Activated naive CD4-positive, alpha-beta T cell treated with anti-CD3 and anti-CD28 coated beads, Interleukin-2, amount 10 ng/mL, durations not matched to agents 7 days and 5 days (primary cell): ENCODE measurements around the gene CENPK.
"Not testable (repeated sequence)": the region's sequence is repeated elsewhere in the genome, so short reads cannot be mapped to it uniquely, and the experiment has no call there.

Source experiments
- CTCF ChIA-PET: fragments of 350-600 bp; sonication (Branson Sonifier 250); formaldehyde crosslinking; loops from one replicate; lab custom pipeline; 2021; ENCODE audit warnings: antibody characterized with exemption; lab: Charles Lee
- DNase-seq: peaks from one replicate; pipeline ENCODE4 v3.0.0-alpha.2; 2020
- H3K27ac Mint-ChIP-seq: one replicate; pipeline ENCODE4 v1.8.0; 2021; ENCODE audit warnings: mild to moderate bottlenecking, moderate library complexity, mixed read lengths
- H3K27me3 Mint-ChIP-seq: one replicate; pipeline ENCODE4 v1.8.0; 2021; ENCODE audit warnings: mild to moderate bottlenecking, mixed read lengths
- H3K36me3 Mint-ChIP-seq: one replicate; pipeline ENCODE4 v1.8.0; 2021; ENCODE audit warnings: mixed read lengths
- H3K4me1 Mint-ChIP-seq: one replicate; pipeline ENCODE4 v1.8.0; 2021; ENCODE audit warnings: mixed read lengths
- H3K4me3 Mint-ChIP-seq: one replicate; pipeline ENCODE4 v1.8.0; 2021; ENCODE audit warnings: mild to moderate bottlenecking, moderate library complexity, mixed read lengths
- H3K9me3 Mint-ChIP-seq: one replicate; pipeline ENCODE4 v1.8.0; 2021; ENCODE audit warnings: mixed read lengths

Gene CENPK

GRCh38 chr5:65548281-65548680 lies 14.7 kb downstream of the CENPK start:
- Mint-ChIP-seq H3K27ac (no peak overlapping the region), H3K9me3 (no peaks in the 10 kb centered on the region), H3K36me3 (peaks cover 63% of the 10 kb centered on the region), H3K27me3 (no peaks in the 10 kb centered on the region), H3K4me1 (peaks cover 8% of the 10 kb centered on the region), H3K4me3 (no peak overlapping the region)
- DNase-seq, result no peak
- CTCF ChIA-PET, result no interaction called here

GRCh38 chr5:65546141-65546540 lies 16.8 kb downstream of the CENPK start:
- CTCF ChIA-PET, result no interaction called here

GRCh38 chr5:65544473-65544872 lies 18.5 kb downstream of the CENPK start:
- Mint-ChIP-seq H3K4me3 (no peak overlapping the region), H3K36me3 (peaks cover 71% of the 10 kb centered on the region), H3K9me3 (no peaks in the 10 kb centered on the region), H3K4me1 (peaks cover 4% of the 10 kb centered on the region), H3K27me3 (no peaks in the 10 kb centered on the region), H3K27ac (no peak overlapping the region)
- CTCF ChIA-PET, result interaction anchor here (0.7 to 1.4 kb wide), 2 partner anchors 9 to 825 kb away, joined by 3 read pairs; no protein-coding TSS in a partner anchor
- no peak for DNase-seq

More at GRCh38 chr5:65546141-65546540, 16.8 kb downstream of the CENPK start:
- peaks cover 4% of the 10 kb centered on the region for H3K4me1 Mint-ChIP-seq
- H3K27me3 Mint-ChIP-seq, result no peaks in the 10 kb centered on the region
- H3K27ac Mint-ChIP-seq, result no peak overlapping the region
- no peak overlapping the region for H3K4me3 Mint-ChIP-seq
- DNase-seq, result no peak
- peaks cover 72% of the 10 kb centered on the region for H3K36me3 Mint-ChIP-seq
- H3K9me3 Mint-ChIP-seq, result no peaks in the 10 kb centered on the region

GRCh38 chr5:65539827-65540226 lies 23.1 kb downstream of the CENPK start:
- Mint-ChIP-seq H3K27me3 (no peaks in the 10 kb centered on the region), H3K27ac (no peak overlapping the region), H3K4me1 (peaks cover 4% of the 10 kb centered on the region), H3K4me3 (no peak overlapping the region), H3K36me3 (peaks cover 57% of the 10 kb centered on the region), H3K9me3 (no peaks in the 10 kb centered on the region)
- no peak for DNase-seq
- CTCF ChIA-PET, result no interaction called here

- H3K4me3 Mint-ChIP-seq, result no peak overlapping the region
- no peak for DNase-seq
- no peaks in the 10 kb centered on the region for H3K9me3 Mint-ChIP-seq
- no peaks in the 10 kb centered on the region for H3K27me3 Mint-ChIP-seq
- peaks cover 31% of the 10 kb centered on the region for H3K36me3 Mint-ChIP-seq
- CTCF ChIA-PET, result interaction anchor here (1.5 kb wide), 1 partner anchor 8 kb away, joined by 3 read pairs; no protein-coding TSS in a partner anchor
- H3K27ac Mint-ChIP-seq, result no peak overlapping the region
- no peaks in the 10 kb centered on the region for H3K4me1 Mint-ChIP-seq
These were observed 27.4 kb downstream of the CENPK start for GRCh38 chr5:65535529-65535987.

GRCh38 chr5:65530904-65531303 lies 32.1 kb downstream of the CENPK start:
- no peaks in the 10 kb centered on the region for H3K9me3 Mint-ChIP-seq
- H3K36me3 Mint-ChIP-seq, result peaks cover 19% of the 10 kb centered on the region
- no peaks in the 10 kb centered on the region for H3K4me1 Mint-ChIP-seq
- H3K27ac Mint-ChIP-seq, result no peak overlapping the region
- no peak overlapping the region for H3K4me3 Mint-ChIP-seq
- no peaks in the 10 kb centered on the region for H3K27me3 Mint-ChIP-seq
- CTCF ChIA-PET, result no interaction called here
- no peak for DNase-seq

GRCh38 chr5:65525726-65526125 lies 37.2 kb downstream of the CENPK start:
- DNase-seq, result no peak
- Mint-ChIP-seq H3K9me3 (no peaks in the 10 kb centered on the region), H3K4me3 (no peak overlapping the region), H3K27ac (no peak overlapping the region), H3K36me3 (peaks cover 21% of the 10 kb centered on the region), H3K4me1 (no peaks in the 10 kb centered on the region), H3K27me3 (no peaks in the 10 kb centered on the region)
- CTCF ChIA-PET, result no interaction called here

- Mint-ChIP-seq H3K4me1 (no peaks in the 10 kb centered on the region), H3K9me3 (no peaks in the 10 kb centered on the region), H3K36me3 (peaks cover 6% of the 10 kb centered on the region), H3K4me3 (no peak overlapping the region), H3K27ac (no peak overlapping the region), H3K27me3 (no peaks in the 10 kb centered on the region)
- CTCF ChIA-PET, result no interaction called here
- no peak for DNase-seq
These were observed 50.6 kb downstream of the CENPK start for GRCh38 chr5:65512170-65512937.

- no peak overlapping the region for H3K27ac Mint-ChIP-seq
- DNase-seq, result no peak
These were observed 54.0 kb downstream of the CENPK start for GRCh38 chr5:65508978-65509377.

GRCh38 chr5:65506961-65507360 lies 56.0 kb downstream of the CENPK start:
- no peaks in the 10 kb centered on the region for H3K9me3 Mint-ChIP-seq
- H3K4me1 Mint-ChIP-seq, result no peaks in the 10 kb centered on the region
- H3K27me3 Mint-ChIP-seq, result no peaks in the 10 kb centered on the region
- CTCF ChIA-PET, result interaction anchor here (0.7 kb wide), 1 partner anchor 1443 kb away, joined by 3 read pairs; no protein-coding TSS in a partner anchor
- DNase-seq, result no peak
- no peak overlapping the region for H3K27ac Mint-ChIP-seq
- no peak overlapping the region for H3K4me3 Mint-ChIP-seq
- peaks cover 4% of the 10 kb centered on the region for H3K36me3 Mint-ChIP-seq

More at GRCh38 chr5:65508978-65509377, 54.0 kb downstream of the CENPK start:
- Mint-ChIP-seq H3K4me1 (no peaks in the 10 kb centered on the region), H3K36me3 (peaks cover 2% of the 10 kb centered on the region), H3K9me3 (no peaks in the 10 kb centered on the region), H3K27me3 (no peaks in the 10 kb centered on the region), H3K4me3 (no peak overlapping the region)
- CTCF ChIA-PET, result no interaction called here

GRCh38 chr5:65489119-65489518 lies 73.8 kb downstream of the CENPK start:
- Mint-ChIP-seq H3K4me3 (no peak overlapping the region), H3K27ac (no peak overlapping the region), H3K27me3 (no peaks in the 10 kb centered on the region), H3K9me3 (no peaks in the 10 kb centered on the region), H3K4me1 (no peaks in the 10 kb centered on the region), H3K36me3 (peaks cover 6% of the 10 kb centered on the region)
- CTCF ChIA-PET, result no interaction called here
- no peak for DNase-seq

- H3K4me3 Mint-ChIP-seq, CTCF ChIA-PET, H3K9me3 Mint-ChIP-seq, H3K27me3 Mint-ChIP-seq, H3K27ac Mint-ChIP-seq, H3K36me3 Mint-ChIP-seq, DNase-seq, H3K4me1 Mint-ChIP-seq: not testable (repeated sequence)
These were observed 74.8 kb downstream of the CENPK start for GRCh38 chr5:65488038-65488687.

GRCh38 chr5:65486803-65487202 lies 76.2 kb downstream of the CENPK start:
- H3K27ac Mint-ChIP-seq, CTCF ChIA-PET, H3K9me3 Mint-ChIP-seq, H3K27me3 Mint-ChIP-seq, H3K36me3 Mint-ChIP-seq, H3K4me3 Mint-ChIP-seq, DNase-seq: not testable (repeated sequence)
- H3K4me1 Mint-ChIP-seq, result peaks cover 14% of the 10 kb centered on the region

GRCh38 chr5:65485405-65485804 lies 77.6 kb downstream of the CENPK start:
- Mint-ChIP-seq H3K36me3 (peaks cover 6% of the 10 kb centered on the region), H3K4me1 (peaks cover 19% of the 10 kb centered on the region), H3K27me3 (no peaks in the 10 kb centered on the region), H3K9me3 (no peaks in the 10 kb centered on the region), H3K4me3 (no peak overlapping the region), H3K27ac (no peak overlapping the region)
- CTCF ChIA-PET, result interaction anchor here (1.7 kb wide), 1 partner anchor 674 kb away, joined by 6 read pairs; no protein-coding TSS in a partner anchor
- no peak for DNase-seq
